ENCODE measurements around the gene RACK1. TPM values are rescaled to one million over a fixed set of nuclear protein-coding genes. Genes with fewer than 3 reads are reported as not detected.

RACK1 gene
- total and polyA plus RNA-seq, 2 of the 4 experiments (the other 2 are of a cell fraction) = 4,263 to 9,350 TPM

GRCh38 chr5:181223058-181223728 is 20.5 kb downstream of the RACK1 start, which contains the start of gene TRIM41:
Gene TRIM41, plus strand, starts transcription at chr5:181223281. Its CDS starts 719 bp downstream, at chr5:181224000.
- ChIA-PET CTCF (interaction anchor here (1.0 to 1.1 kb wide), 2 partner anchors 17 to 34 kb away, joined by 3 read pairs; no protein-coding TSS in a partner anchor), POLR2A (ENCODE audit: unreplicated experiment) (interaction anchor here (1.0 kb wide), 1 partner anchor 16 kb away, joined by 3 read pairs; no protein-coding TSS in a partner anchor)
- H3K79me1 ChIP-seq (ENCODE audit: low read depth in 1 of 2, low read length in 2 of 2) = peaks cover 13 to 33% of the 10 kb centered on the region in 2 experiments
- H2AFZ ChIP-seq (replicated peaks; ENCODE audit: low read length, poor library complexity) = peak within 1 kb of the TSS; percentile 99
- H3K9ac ChIP-seq (ENCODE audit: low read depth, low read length) = peak within 1 kb of the TSS; percentile 80
- H2BK120ac ChIP-seq (ENCODE audit: low read depth, low read length) = peak within 1 kb of the TSS; percentile 48
- TF ChIP-seq MAZ (IDR thresholded peaks at IDR 0.05; ENCODE audit: borderline replicate concordance, low read depth, low read length) (peak; percentile 80), BHLHE40 (IDR thresholded peaks at IDR 0.05; ENCODE audit: low read depth, low read length) (no peak), POLR2A (IDR thresholded peaks at IDR 0.05; ENCODE audit: low read depth, low read length) (peak; percentile 95), RAD21 (IDR thresholded peaks at IDR 0.05; ENCODE audit: low read length) (peak; percentile 33), CTCF (conservative IDR thresholded peaks at IDR 0.05; ENCODE audit: low read depth, low read length) (peak; percentile 30; the same call in 1 of the 2 replicates)
- intact Hi-C loops (cut with micrococcal nuclease) = loop anchor here (1.0 to 2.0 kb wide), 4 partner anchors 21 to 421 kb away; partner anchors contain the start of gene MGAT1
- H3K9me3 ChIP-seq (ENCODE audit: control insufficient read depth, insufficient read depth, low read length) = no peaks in the 10 kb centered on the region
- H3K36me3 ChIP-seq (ENCODE audit: control insufficient read depth, insufficient read depth, low read length) = peaks cover 3% of the 10 kb centered on the region; the same call in 1 of the 2 replicates
- H3K4ac ChIP-seq (ENCODE audit: low read depth, low read length) = peak within 1 kb of the TSS; percentile 97
- H2AK9ac ChIP-seq (replicated peaks; ENCODE audit: low read depth, low read length, poor library complexity) = peak within 1 kb of the TSS; percentile 100
- H3K4me1 ChIP-seq (ENCODE audit: control insufficient read depth, insufficient read depth, low read length) = peaks cover 6% of the 10 kb centered on the region
- dilution Hi-C loops (cut with HindIII; ENCODE audit: low sequenced_read_pairs, unreplicated experiment) = no loop called here
- no TSS peak for BruUV-seq (replicated peaks)
- peak within 1 kb of the TSS; percentile 68 for H3K18ac ChIP-seq (ENCODE audit: low read depth, low read length)
- peaks cover 10% of the 10 kb centered on the region for H4K20me1 ChIP-seq (ENCODE audit: insufficient read depth, low read length)
- H3K14ac ChIP-seq (replicated peaks; ENCODE audit: low read depth, low read length) = peak within 1 kb of the TSS; percentile 89
- H4K91ac ChIP-seq (ENCODE audit: insufficient read depth, low read depth, low read length) = peak within 1 kb of the TSS; percentile 84
- in situ Hi-C loops (cut with MboI; ENCODE audit: low sequenced_read_pairs) = no loop called here
- peak within 1 kb of the TSS; percentile 97 for H3K4me2 ChIP-seq (ENCODE audit: low read depth, low read length)
- peak within 1 kb of the TSS; percentile 30; the same call in 2 of the 3 replicates for H2BK15ac ChIP-seq (ENCODE audit: low read depth, low read length)
- peak within 1 kb of the TSS; percentile 82 for H3K4me3 ChIP-seq (ENCODE audit: insufficient read depth, low read depth, low read length)
- peak within 1 kb of the TSS; percentile 83 for H3K23ac ChIP-seq (ENCODE audit: low read depth, low read length)
- H3K27me3 ChIP-seq (ENCODE audit: control insufficient read depth, insufficient read depth, low read length) = no peaks in the 10 kb centered on the region
- peak within 1 kb of the TSS; percentile 94 for H2BK5ac ChIP-seq (ENCODE audit: low read depth, low read length, poor library complexity, severe bottlenecking)
- WGBS, 2 experiments (ENCODE audit: extremely low coverage in 2 of 2, insufficient read length in 1 of 2) = 0% methylated on average over 5 of the region's 59 CpGs; no CpG with 5 or more reads in 1 of the 2 experiments
- H2BK20ac ChIP-seq (ENCODE audit: low read depth, low read length) = no peak within 1 kb of the TSS
- peak within 1 kb of the TSS; percentile 93 for H3K56ac ChIP-seq (ENCODE audit: extremely low read depth, insufficient read depth, low read length)
- peak within 1 kb of the TSS; percentile 91 for H4K5ac ChIP-seq (ENCODE audit: low read depth, low read length)
- peak within 1 kb of the TSS; percentile 98 for H2AK5ac ChIP-seq (ENCODE audit: low read depth, low read length)
- peaks cover 14% of the 10 kb centered on the region for H3K9me1 ChIP-seq (ENCODE audit: insufficient read depth, low read length)
- DNase-seq (peak; percentile 98), ATAC-seq (ENCODE audit: low read depth) (peak; percentile 78)
- peak within 1 kb of the TSS; percentile 68 to 99 for H4K8ac ChIP-seq (ENCODE audit: low read depth in 2 of 2, low read length in 2 of 2)
- H3K27ac ChIP-seq (ENCODE audit: insufficient read depth, low read length) = peak within 1 kb of the TSS; percentile 92
